Caco-2 (cell line): Measurements from ENCODE around the gene MLEC. TPM values are rescaled to one million over a fixed set of nuclear protein-coding genes. Genes with fewer than 3 reads are reported as not detected.

Experiments
- BruUV-seq: library from RNA; stranded (reverse); fragments of 400-500 nt; replicated peaks from 2 replicates; lab custom pipeline; 2021; lab: Mats Ljungman, UMichigan
- CTCF ChIA-PET: fragments of 300-600 bp; sonication (Branson Sonifier 250); formaldehyde crosslinking; loops from one replicate; lab custom pipeline; 2022; ENCODE audit warnings: antibody characterized with exemption; lab: Charles Lee
- POLR2A ChIA-PET: fragments of 300-600 bp; sonication (Branson Sonifier 250); formaldehyde crosslinking; loops from one replicate; lab custom pipeline; 2022; ENCODE audit warnings: antibody characterized with exemption; lab: Charles Lee
- DNase-seq, 2 experiments: peaks; one replicate each; pipeline versions ENCODE4 v3.0.0 to v3.0.0-alpha.2; 2020 to 2022
- H3K27me3 ChIP-seq: replicated peaks from 2 replicates; pipeline ENCODE4 v1.6.0; 2011; ENCODE audit warnings: low read length; ENCODE audit not compliant: control insufficient read depth, insufficient read depth
- H3K36me3 ChIP-seq: 2 replicates; pipeline ENCODE4 v1.5.1; 2011; ENCODE audit warnings: low read length; ENCODE audit not compliant: control insufficient read depth, insufficient read depth
- H3K4me1 ChIP-seq: fragments of 250-450 bp; sonication (Bioruptor Pico); 2 replicates; pipeline ENCODE4 v1.5.1; 2020; ENCODE audit warnings: mild to moderate bottlenecking
- H3K4me3 ChIP-seq: 2 replicates; pipeline ENCODE4 v1.5.1; 2011; ENCODE audit warnings: low read depth, mild to moderate bottlenecking, control low read depth, low read length
- H3K9me3 ChIP-seq: fragments of 250-450 bp; sonication (Bioruptor Pico); 2 replicates; pipeline ENCODE4 v1.5.1; 2020; ENCODE audit warnings: mild to moderate bottlenecking, moderate library complexity
- H3K27ac Mint-ChIP-seq: one replicate; pipeline ENCODE4 v1.8.0; 2022; ENCODE audit warnings: mixed read lengths; ENCODE audit not compliant: unreplicated experiment
- H3K27me3 Mint-ChIP-seq: one replicate; pipeline ENCODE4 v1.8.0; 2022; ENCODE audit warnings: mixed read lengths; ENCODE audit not compliant: insufficient read depth, unreplicated experiment
- H3K36me3 Mint-ChIP-seq: one replicate; pipeline ENCODE4 v1.8.0; 2022; ENCODE audit warnings: mild to moderate bottlenecking, mixed read lengths; ENCODE audit not compliant: insufficient read depth, unreplicated experiment
- H3K4me1 Mint-ChIP-seq: one replicate; pipeline ENCODE4 v1.8.0; 2022; ENCODE audit warnings: low read depth, mixed read lengths; ENCODE audit not compliant: unreplicated experiment
- H3K4me3 Mint-ChIP-seq: one replicate; pipeline ENCODE4 v1.8.0; 2022; ENCODE audit warnings: mild to moderate bottlenecking, moderate library complexity, mixed read lengths; ENCODE audit not compliant: unreplicated experiment
- H3K9me3 Mint-ChIP-seq: one replicate; pipeline ENCODE4 v1.8.0; 2022; ENCODE audit warnings: mixed read lengths; ENCODE audit not compliant: unreplicated experiment
- CTCF ChIP-seq, 2 experiments: fragments of 200-600 bp in 1 of 2; IDR thresholded peaks; 1 replicate in 1 of 2; 2 replicates in 1 of 2; pipeline versions ENCODE4 v1.5.1 to v1.8.0; 2011 to 2022; ENCODE audit warnings: antibody characterized with exemption in 1 of 2, control low read depth in 1 of 2, inconsistent platforms in 1 of 2, low read depth in 1 of 2, low read length in 1 of 2, mild to moderate bottlenecking in 1 of 2, moderate library complexity in 1 of 2; ENCODE audit not compliant: insufficient read depth in 1 of 2, severe bottlenecking in 1 of 2, unreplicated experiment in 1 of 2
- intact Hi-C: fragments of 100-400 bp; cut with micrococcal nuclease; formaldehyde crosslinking; loops from one replicate; pipeline ENCODE4 v1.10.0; 2022; ENCODE audit not compliant: unreplicated experiment
- total RNA-seq: library from RNA; stranded (reverse); gene quantifications from 2 replicates; pipeline ENCODE4 v1.2.3, GENCODE V29; 2022

The MLEC gene
- total RNA-seq, 1 experiment from 2014 or later, result 150 TPM

- BruUV-seq, result no TSS peak
- no peak for TF ChIP-seq CTCF (IDR thresholded peaks at IDR 0.05; ENCODE audit: insufficient read depth in 1 of 2, low read depth in 1 of 2, low read length in 1 of 2, severe bottlenecking in 1 of 2, unreplicated experiment in 1 of 2)
- Histone ChIP-seq H3K9me3 (no peaks in the 10 kb centered on the region), H3K36me3 (no peaks in the 10 kb centered on the region), H3K4me3 (no peak overlapping the region), H3K4me1 (peaks cover 8% of the 10 kb centered on the region), H3K27me3 (no peaks in the 10 kb centered on the region; the same call in 1 of the 2 replicates)
- ChIA-PET POLR2A (no interaction called here), CTCF (no interaction called here)
- H3K27me3 Mint-ChIP-seq, result peaks cover 4% of the 10 kb centered on the region
- H3K27ac Mint-ChIP-seq, result no peak overlapping the region
- no peaks in the 10 kb centered on the region for H3K9me3 Mint-ChIP-seq
- DNase-seq, result no peak
- intact Hi-C loops, result no loop called here
- peaks cover 7% of the 10 kb centered on the region for H3K4me1 Mint-ChIP-seq
- no peak overlapping the region for H3K4me3 Mint-ChIP-seq
- no peaks in the 10 kb centered on the region for H3K36me3 Mint-ChIP-seq
These were observed 43.4 kb upstream of the MLEC start for GRCh38 chr12:120643574-120643973.

GRCh38 chr12:120646044-120646443 lies 40.9 kb upstream of the MLEC start:
- peaks cover 6% of the 10 kb centered on the region for H3K27me3 Mint-ChIP-seq
- DNase-seq, result no peak
- peaks cover 13% of the 10 kb centered on the region for H3K4me1 Mint-ChIP-seq
- H3K9me3 Mint-ChIP-seq, result no peaks in the 10 kb centered on the region
- no peak overlapping the region for H3K27ac Mint-ChIP-seq
- POLR2A ChIA-PET, result no interaction called here
- no peaks in the 10 kb centered on the region for H3K9me3 ChIP-seq
- no TSS peak for BruUV-seq
- H3K36me3 Mint-ChIP-seq, result no peaks in the 10 kb centered on the region
- H3K4me3 ChIP-seq, result no peak overlapping the region
- CTCF ChIA-PET, result interaction anchor here (0.7 to 2.2 kb wide), 2 partner anchors 11 to 65 kb away, joined by 3 to 5 read pairs; partner anchors contain the start of gene POP5
- peaks cover 8% of the 10 kb centered on the region for H3K4me1 ChIP-seq
- TF ChIP-seq CTCF (IDR thresholded peaks at IDR 0.05; ENCODE audit: insufficient read depth in 1 of 2, low read depth in 1 of 2, low read length in 1 of 2, severe bottlenecking in 1 of 2, unreplicated experiment in 1 of 2), result no peak
- intact Hi-C loops, result loop anchor here (5.0 kb wide), 1 partner anchor 41 kb away; the partner anchor contains the start of gene MLEC
- H3K27me3 ChIP-seq, result no peaks in the 10 kb centered on the region; the same call in 1 of the 2 replicates
- H3K36me3 ChIP-seq, result no peaks in the 10 kb centered on the region
- H3K4me3 Mint-ChIP-seq, result no peak overlapping the region

DNA sequence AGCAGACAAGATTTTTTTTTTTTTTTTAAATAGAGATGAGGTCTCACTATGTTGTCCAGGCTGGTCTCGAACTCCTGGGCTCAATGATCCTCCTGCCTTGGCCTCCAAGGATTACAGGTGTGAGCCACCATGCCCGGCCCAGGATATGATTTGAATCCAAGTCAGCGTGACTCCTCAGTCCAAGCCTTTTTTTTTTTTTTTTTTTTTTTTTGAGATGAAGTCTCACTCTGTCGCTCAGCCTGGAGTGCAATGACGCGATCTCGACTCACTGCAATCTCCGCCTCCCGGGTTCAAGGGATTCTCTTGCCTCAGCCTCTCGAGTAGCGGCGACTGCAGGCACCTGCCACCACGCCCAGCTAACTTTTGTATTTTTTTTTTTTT lies 39.6 kb upstream of the MLEC start:
- intact Hi-C loops, result loop anchor here (5.0 kb wide), 1 partner anchor 40 kb away; the partner anchor contains the start of gene MLEC
- Mint-ChIP-seq H3K27ac (no peak overlapping the region), H3K27me3 (peaks cover 3% of the 10 kb centered on the region), H3K9me3 (no peaks in the 10 kb centered on the region), H3K36me3 (no peaks in the 10 kb centered on the region), H3K4me3 (no peak overlapping the region), H3K4me1 (peaks cover 6% of the 10 kb centered on the region)
- no peaks in the 10 kb centered on the region for H3K36me3 ChIP-seq
- no peaks in the 10 kb centered on the region for H3K9me3 ChIP-seq
- BruUV-seq, result no TSS peak
- TF ChIP-seq CTCF (IDR thresholded peaks at IDR 0.05; ENCODE audit: insufficient read depth in 1 of 2, low read depth in 1 of 2, low read length in 1 of 2, severe bottlenecking in 1 of 2, unreplicated experiment in 1 of 2), result no peak
- H3K4me3 ChIP-seq, result no peak overlapping the region
- no peaks in the 10 kb centered on the region for H3K27me3 ChIP-seq
- ChIA-PET CTCF (interaction anchor here (0.6 to 2.2 kb wide), 4 partner anchors 66 to 193 kb away, joined by 3 to 5 read pairs (median 4); partner anchors contain the start of gene POP5), POLR2A (no interaction called here)
- DNase-seq, result no peak
- no peaks in the 10 kb centered on the region for H3K4me1 ChIP-seq
